Prostate gland (tissue), 2 donors: Measurements from ENCODE around the gene DMRT1. TPM values are rescaled to one million over a fixed set of nuclear protein-coding genes. Genes with fewer than 3 reads are reported as not detected.
A peak's percentile ranks its signal among the peaks of the same experiment; 100 is the strongest.

Experiments
- DNase-seq: peaks from one replicate; pipeline ENCODE4 v3.0.0-alpha.2; 2019; ENCODE audit warnings: low spot score
- H3K27ac ChIP-seq, 2 donors: fragments of 200-600 bp; sonication (generic); 2 replicates each; pipeline ENCODE4 v1.5.1; 2017 to 2019
- H3K27me3 ChIP-seq: fragments of 200-600 bp; sonication (generic); replicated peaks from 2 replicates; pipeline ENCODE4 v1.5.1; 2019; ENCODE audit not compliant: insufficient read depth
- H3K36me3 ChIP-seq, 2 donors: fragments of 200-600 bp; sonication (generic); 1 replicate in 1 of 2; 2 replicates in 1 of 2; pipeline versions ENCODE4 v1.5.1 to v1.8.1; 2017 to 2019
- H3K4me1 ChIP-seq: fragments of 200-600 bp; sonication (generic); replicated peaks from 2 replicates; pipeline ENCODE4 v1.5.1; 2019
- H3K4me3 ChIP-seq, 2 donors: fragments of 200-600 bp; sonication (generic); 2 replicates each; pipeline ENCODE4 v1.5.1; 2017 to 2019
- H3K9me3 ChIP-seq: fragments of 200-600 bp; sonication (generic); 2 replicates; pipeline ENCODE4 v1.5.1; 2017
- POLR2A ChIP-seq: fragments of 450-650 bp; IDR thresholded peaks from one replicate; pipeline ENCODE4 v1.6.1; 2016; ENCODE audit warnings: antibody characterized with exemption, mild to moderate bottlenecking
- POLR2AphosphoS5 ChIP-seq: sonication (generic); formaldehyde crosslinking; IDR thresholded peaks from one replicate; pipeline ENCODE4 v1.6.1; 2017; ENCODE audit warnings: antibody characterized with exemption
- WGBS: methylation state at CpG from one replicate; pipeline ENCODE4 v1.1.5; 2018; 5-methylcytosine and 5-hydroxymethylcytosine counted together
- intact Hi-C: fragments of 100-400 bp; cut with DNase I; formaldehyde crosslinking; loops from one replicate; pipeline ENCODE4 v1.14.2; 2022
- total RNA-seq, 2 donors: library from RNA; depleted of rRNA; stranded (reverse); fragments of >200 nt; gene quantifications; one replicate each; pipeline ENCODE4 v1.1.0, GENCODE V29; 2016
- TF ChIP-seq, protein P1 (sequence below), 4 experiments: fragments of 200-600 bp in 2 of 4; fragments of 450-650 bp in 2 of 4; sonication (generic) in 2 of 4; IDR thresholded peaks; 1 replicate in 3 of 4; 2 replicates in 1 of 4; pipeline ENCODE4 v1.5.1; 2016 to 2019; ENCODE audit warnings: antibody characterized with exemption in 4 of 4, mild to moderate bottlenecking in 2 of 4, moderate library complexity in 2 of 4

Gene DMRT1
- total RNA-seq, 2 donors from 2014 or later: 85.9 TPM; not detected in 1

DNA sequence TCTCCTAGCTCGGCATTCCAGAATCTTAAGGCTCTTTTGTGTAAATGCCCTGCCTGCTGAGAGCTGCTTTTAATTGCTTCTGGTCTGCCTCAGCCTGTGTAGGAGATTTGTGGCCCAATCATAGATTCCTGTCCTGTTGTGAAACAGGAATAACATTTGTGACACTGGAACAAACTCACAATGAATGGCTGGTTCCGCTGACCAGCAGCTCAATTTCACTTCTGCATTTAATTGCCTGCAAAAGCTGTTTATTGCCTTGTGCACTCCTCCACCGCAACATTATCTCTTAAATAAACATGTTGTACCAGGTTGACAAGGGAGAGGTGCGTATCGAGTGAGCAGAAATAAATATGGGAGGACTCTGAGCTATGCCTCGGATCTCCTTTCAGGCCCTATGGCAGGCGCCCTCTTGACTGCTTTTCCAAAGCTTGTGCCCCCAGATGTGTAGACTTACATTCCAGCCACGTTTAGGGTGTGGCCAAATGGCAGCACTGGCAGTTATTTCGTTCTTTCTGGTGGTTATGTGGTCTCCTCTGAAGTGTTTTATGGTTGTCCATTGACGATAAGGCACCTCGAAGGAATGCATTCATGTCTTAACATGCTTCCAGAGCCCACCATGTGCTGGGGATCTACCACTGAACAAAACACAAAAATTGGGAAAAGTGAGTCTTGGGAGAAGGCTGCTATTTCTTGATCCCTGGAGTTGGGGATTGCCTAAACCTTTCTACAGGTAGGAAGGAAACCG lies 58.1 kb downstream of the DMRT1 start:
- peak; percentile 21 for DNase-seq
- no peaks in the 10 kb centered on the region for H3K4me1 ChIP-seq
- WGBS: 15% methylated on average over 12 of the region's 12 CpGs
- no peaks in the 10 kb centered on the region for H3K9me3 ChIP-seq
- intact Hi-C loops: loop anchor here (10.0 kb wide), 1 partner anchor 105 kb away; no protein-coding TSS in a partner anchor
- TF ChIP-seq, protein P1, sequence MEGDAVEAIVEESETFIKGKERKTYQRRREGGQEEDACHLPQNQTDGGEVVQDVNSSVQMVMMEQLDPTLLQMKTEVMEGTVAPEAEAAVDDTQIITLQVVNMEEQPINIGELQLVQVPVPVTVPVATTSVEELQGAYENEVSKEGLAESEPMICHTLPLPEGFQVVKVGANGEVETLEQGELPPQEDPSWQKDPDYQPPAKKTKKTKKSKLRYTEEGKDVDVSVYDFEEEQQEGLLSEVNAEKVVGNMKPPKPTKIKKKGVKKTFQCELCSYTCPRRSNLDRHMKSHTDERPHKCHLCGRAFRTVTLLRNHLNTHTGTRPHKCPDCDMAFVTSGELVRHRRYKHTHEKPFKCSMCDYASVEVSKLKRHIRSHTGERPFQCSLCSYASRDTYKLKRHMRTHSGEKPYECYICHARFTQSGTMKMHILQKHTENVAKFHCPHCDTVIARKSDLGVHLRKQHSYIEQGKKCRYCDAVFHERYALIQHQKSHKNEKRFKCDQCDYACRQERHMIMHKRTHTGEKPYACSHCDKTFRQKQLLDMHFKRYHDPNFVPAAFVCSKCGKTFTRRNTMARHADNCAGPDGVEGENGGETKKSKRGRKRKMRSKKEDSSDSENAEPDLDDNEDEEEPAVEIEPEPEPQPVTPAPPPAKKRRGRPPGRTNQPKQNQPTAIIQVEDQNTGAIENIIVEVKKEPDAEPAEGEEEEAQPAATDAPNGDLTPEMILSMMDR (IDR thresholded peaks at IDR 0.05): no peak
- TF ChIP-seq POLR2AphosphoS5: peak; percentile 72
- H3K27ac ChIP-seq: no peak overlapping the region
- H3K27me3 ChIP-seq: no peaks in the 10 kb centered on the region
- no peak overlapping the region for H3K4me3 ChIP-seq
- no peaks in the 10 kb centered on the region for H3K36me3 ChIP-seq

DNA sequence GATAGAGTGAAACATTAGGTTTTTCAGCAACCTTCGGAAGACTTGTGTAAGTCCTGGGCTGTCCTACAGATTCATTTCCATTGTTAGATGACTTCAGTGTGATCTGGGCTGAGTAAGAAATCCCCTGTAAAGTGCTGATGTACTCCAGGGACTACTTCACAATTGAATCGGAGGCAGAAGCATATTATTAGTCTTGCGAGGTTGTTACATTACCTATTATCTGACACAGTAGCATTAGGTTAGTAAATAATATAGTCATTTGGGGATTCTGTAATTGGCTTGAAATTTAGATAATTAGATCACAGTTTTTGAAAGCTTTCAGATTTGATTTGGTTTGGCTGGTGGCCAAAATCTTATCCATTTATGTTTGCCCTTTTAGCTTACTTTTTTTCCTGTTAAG lies 62.4 kb downstream of the DMRT1 start:
- TF ChIP-seq POLR2A: no peak
- TF ChIP-seq, protein P1 (IDR thresholded peaks at IDR 0.05): no peak
- TF ChIP-seq POLR2AphosphoS5: no peak
- Histone ChIP-seq H3K27me3 (peaks cover 4% of the 10 kb centered on the region), H3K27ac (no peak overlapping the region), H3K36me3 (no peaks in the 10 kb centered on the region), H3K9me3 (no peaks in the 10 kb centered on the region), H3K4me3 (no peak overlapping the region), H3K4me1 (no peaks in the 10 kb centered on the region)
- WGBS: 71% methylated on average over 3 of the region's 3 CpGs
- intact Hi-C loops: no loop called here
- no peak for DNase-seq

DNA sequence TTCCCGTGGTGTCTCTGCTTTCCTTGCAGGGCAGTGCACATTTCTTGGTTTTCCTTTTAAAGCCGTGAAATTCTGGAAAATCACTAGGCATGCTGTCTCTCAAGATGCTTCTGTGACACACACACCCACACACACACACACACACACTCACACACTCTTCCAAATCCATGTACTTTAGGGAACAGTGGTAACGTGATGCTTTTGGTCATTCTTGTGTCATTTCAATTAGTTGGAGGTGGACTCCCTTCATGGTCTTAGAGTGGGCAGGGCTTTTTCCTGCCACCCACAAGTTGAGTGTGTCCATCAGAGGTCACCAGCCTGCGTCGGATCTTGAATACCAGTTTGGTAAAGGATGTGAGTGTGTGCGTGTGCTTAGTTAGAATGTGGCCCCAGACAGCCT lies 64.4 kb downstream of the DMRT1 start:
- Histone ChIP-seq H3K9me3 (no peaks in the 10 kb centered on the region), H3K27ac (no peak overlapping the region), H3K36me3 (no peaks in the 10 kb centered on the region), H3K27me3 (peaks cover 4% of the 10 kb centered on the region), H3K4me1 (no peaks in the 10 kb centered on the region), H3K4me3 (no peak overlapping the region)
- WGBS: 55% methylated on average over 6 of the region's 6 CpGs
- no peak for TF ChIP-seq POLR2AphosphoS5
- TF ChIP-seq, protein P1 (IDR thresholded peaks at IDR 0.05): no peak
- TF ChIP-seq POLR2A: no peak
- no peak for DNase-seq
- intact Hi-C loops: no loop called here

DNA sequence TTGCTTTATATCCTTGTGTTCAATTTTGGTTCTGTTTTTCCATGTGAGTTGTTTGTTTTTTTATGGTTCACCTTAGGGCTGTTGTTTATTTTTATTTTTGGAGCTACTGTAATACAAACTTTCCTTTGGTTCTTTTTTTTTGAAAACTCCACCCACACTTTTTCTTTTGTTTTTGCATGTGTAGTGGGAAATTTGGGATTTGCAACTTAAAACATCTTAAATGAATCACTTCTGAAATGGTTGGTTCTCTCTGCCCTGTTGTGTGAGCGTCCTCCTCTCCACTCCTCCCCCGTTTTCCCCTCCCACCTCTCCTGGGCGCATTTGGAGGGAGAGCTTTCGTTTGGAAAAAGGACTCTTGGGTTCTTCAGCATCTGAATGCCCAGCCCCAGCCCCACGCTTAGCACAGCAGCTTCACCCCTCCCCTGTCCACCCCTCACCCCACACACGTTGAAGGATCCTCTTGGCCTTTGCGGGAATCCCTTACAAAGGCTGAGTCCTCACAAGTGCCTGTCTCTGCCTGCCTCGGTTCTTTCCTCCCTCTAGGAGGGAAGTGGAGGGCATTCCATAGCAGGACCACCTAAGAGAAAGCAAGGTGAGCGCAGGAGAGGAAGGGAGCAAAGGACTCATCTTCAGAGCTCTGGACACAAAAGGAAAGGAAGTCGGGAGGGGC lies 67.2 kb downstream of the DMRT1 start:
- no peak overlapping the region for H3K27ac ChIP-seq
- peaks cover 4% of the 10 kb centered on the region for H3K27me3 ChIP-seq

More for the DNA sequence above, 67.2 kb downstream of the DMRT1 start:
- DNase-seq: no peak
- Histone ChIP-seq H3K9me3 (no peaks in the 10 kb centered on the region), H3K36me3 (no peaks in the 10 kb centered on the region), H3K4me1 (no peaks in the 10 kb centered on the region), H3K4me3 (no peak overlapping the region)
- intact Hi-C loops: no loop called here
- TF ChIP-seq POLR2AphosphoS5 (no peak), POLR2A (no peak)
- TF ChIP-seq, protein P1 (IDR thresholded peaks at IDR 0.05): no peak
- WGBS: 19% methylated on average over 10 of the region's 10 CpGs
